ENCODE results near the gene ZNF136.

The ZNF136 gene

GRCh38 chr19:12194827-12195731 is 32.2 kb downstream of the ZNF136 start:
- ATAC-seq (peak; percentile 79), DNase-seq (peak; percentile 80)

- DNase-seq = no peak
- ATAC-seq = no peak
These were observed 35.2 kb downstream of the ZNF136 start for GRCh38 chr19:12198136-12198535.

GRCh38 chr19:12199757-12200419 is 37.0 kb downstream of the ZNF136 start:
- no peak for ATAC-seq
- DNase-seq = no peak

GRCh38 chr19:12202250-12202649 is 39.4 kb downstream of the ZNF136 start:
- ATAC-seq (peak; percentile 88), DNase-seq (peak; percentile 60)

- no peak for ATAC-seq
- DNase-seq = no peak
These were observed 42.4 kb downstream of the ZNF136 start for GRCh38 chr19:12205296-12205695.

- no peak for ATAC-seq
- DNase-seq = no peak
These were observed 45.3 kb downstream of the ZNF136 start for GRCh38 chr19:12208221-12208620.

GRCh38 chr19:12217332-12217731 is 54.4 kb downstream of the ZNF136 start:
- ATAC-seq = no peak
- DNase-seq = no peak

GRCh38 chr19:12222980-12223630 is 60.2 kb downstream of the ZNF136 start:
- DNase-seq (no peak), ATAC-seq (no peak)

GRCh38 chr19:12224676-12225075 is 61.8 kb downstream of the ZNF136 start:
- no peak for ATAC-seq
- no peak for DNase-seq

- ATAC-seq = no peak
- DNase-seq = no peak
These were observed 67.1 kb downstream of the ZNF136 start for GRCh38 chr19:12229990-12230389.

- no peak for ATAC-seq
These were observed 68.1 kb downstream of the ZNF136 start for GRCh38 chr19:12230751-12231733.

GRCh38 chr19:12232961-12233360 is 70.1 kb downstream of the ZNF136 start:
- no peak for DNase-seq
- no peak for ATAC-seq

More at GRCh38 chr19:12230751-12231733, 68.1 kb downstream of the ZNF136 start:
- no peak for DNase-seq

GRCh38 chr19:12237143-12237839 is 74.4 kb downstream of the ZNF136 start:
- no peak for DNase-seq

More at GRCh38 chr19:12237143-12237839, 74.4 kb downstream of the ZNF136 start:
- ATAC-seq = no peak
